Inflammatory macrophage (primary cell): ENCODE measurements around the gene CTNNBIP1.

Source experiments
- DNase-seq, 2 donors: peaks; one replicate each; pipeline ENCODE4 v3.0.0-alpha.2; 2020 to 2022

CTNNBIP1 gene

DNA sequence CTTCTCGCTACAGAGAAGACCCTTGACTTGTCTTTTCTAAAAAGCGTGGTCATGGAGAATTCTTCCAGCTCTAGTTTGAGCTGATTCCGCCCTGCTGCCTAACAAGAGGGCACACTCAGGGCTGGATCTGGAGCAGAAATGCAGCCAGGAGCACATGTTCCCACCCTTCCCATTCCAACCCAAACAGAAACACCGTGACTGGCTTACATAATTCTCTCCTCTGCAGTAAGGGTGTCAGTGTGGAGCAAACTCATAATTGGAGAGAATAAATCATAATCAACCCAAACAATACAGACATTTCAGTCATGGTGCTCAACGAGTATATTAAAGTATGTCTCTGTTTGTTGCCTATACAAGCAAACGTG is 34.5 kb downstream of the CTNNBIP1 start:
- DNase-seq, result no peak

DNA sequence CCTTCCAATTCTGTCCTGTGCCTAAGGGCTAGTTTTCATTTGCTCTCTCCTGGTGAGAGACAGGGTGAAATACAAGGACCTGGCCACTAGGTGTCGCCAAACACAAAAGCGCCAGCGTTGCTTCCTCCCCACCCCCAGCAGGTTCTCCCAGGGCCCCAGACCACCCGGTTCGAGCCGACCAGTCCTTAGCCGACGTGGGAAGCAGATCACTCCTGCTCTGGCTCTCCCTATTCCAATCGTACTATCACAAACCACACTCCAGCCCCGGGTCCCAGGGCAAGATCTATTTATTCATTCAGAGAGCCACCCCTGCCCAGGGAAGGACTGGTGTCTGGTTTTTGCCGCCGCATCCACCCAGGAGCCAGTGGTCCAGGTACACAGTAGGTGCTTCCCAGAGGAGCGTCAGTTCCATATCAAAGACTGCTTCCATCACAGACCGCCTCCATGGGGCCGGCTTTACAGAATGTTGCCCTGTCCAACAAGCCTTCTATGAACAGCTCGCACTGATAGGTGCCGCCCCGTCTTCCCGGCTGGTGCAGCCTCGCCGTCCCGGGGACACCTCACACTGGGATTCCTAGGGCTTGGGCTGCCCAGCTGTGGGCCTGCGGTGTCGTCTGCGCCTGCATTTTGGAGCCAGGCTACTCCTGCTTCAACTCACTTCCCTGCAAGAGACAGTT is 35.0 kb downstream of the CTNNBIP1 start:
- DNase-seq, result peak; percentile 60 to 71

DNA sequence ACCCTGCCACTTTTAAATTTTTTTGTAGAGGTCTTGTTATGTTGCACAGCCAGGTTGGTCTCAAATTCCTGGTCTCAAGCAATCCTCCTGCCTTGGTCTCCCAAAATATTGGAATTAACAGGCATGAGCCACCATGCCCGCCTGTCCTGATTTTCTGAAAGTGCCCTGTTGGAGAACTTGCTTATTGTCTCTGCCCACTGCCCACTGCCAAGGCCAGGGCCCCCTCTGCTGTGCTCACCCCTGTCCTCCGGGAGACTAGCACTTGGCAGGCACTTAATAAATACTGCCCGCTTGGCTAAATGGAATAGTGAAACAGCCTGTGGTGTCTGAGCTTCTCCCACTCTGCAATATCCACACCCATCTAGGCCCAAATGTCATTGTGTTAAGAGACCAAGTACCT is 35.7 kb downstream of the CTNNBIP1 start:
- no peak for DNase-seq

DNA sequence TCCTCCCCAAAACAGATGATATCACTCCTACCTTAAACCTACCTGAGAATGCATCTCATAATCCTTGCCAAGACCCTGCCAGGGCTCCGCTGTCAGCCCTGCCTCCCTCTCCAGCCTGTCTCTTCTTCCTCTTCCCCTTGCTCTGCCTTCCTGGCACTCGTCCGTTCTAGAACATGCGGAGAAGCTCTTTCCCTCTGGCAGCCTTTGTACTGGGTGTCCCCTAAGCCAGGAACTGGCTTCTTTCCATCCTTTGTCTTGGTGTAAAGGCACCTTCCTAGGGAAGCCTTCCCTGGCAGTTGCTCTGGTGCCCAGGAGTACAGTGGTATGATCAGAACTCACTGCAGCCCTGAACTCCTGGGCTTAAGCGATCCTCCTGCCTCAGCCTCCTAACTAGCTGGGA is 36.1 kb downstream of the CTNNBIP1 start:
- no peak for DNase-seq

DNA sequence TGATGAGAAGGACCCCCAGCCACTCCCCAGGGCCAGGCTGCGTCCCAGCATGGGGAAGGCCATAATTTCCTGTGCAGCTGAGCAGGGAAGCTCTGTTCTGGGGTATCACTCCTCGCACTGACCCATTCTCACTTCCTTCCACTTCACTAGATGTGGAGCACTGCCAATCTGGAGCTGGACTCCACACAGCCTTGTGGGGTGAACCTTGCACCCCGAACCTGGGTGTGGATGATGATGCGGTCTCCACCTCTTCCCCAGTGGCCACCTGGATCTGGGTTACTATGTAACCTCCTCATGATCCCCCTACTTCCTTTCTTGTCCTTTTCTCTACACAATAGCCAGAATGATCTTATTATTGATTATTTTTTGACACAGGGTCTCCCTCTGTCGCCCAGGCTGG is 36.7 kb downstream of the CTNNBIP1 start:
- no peak for DNase-seq

DNA sequence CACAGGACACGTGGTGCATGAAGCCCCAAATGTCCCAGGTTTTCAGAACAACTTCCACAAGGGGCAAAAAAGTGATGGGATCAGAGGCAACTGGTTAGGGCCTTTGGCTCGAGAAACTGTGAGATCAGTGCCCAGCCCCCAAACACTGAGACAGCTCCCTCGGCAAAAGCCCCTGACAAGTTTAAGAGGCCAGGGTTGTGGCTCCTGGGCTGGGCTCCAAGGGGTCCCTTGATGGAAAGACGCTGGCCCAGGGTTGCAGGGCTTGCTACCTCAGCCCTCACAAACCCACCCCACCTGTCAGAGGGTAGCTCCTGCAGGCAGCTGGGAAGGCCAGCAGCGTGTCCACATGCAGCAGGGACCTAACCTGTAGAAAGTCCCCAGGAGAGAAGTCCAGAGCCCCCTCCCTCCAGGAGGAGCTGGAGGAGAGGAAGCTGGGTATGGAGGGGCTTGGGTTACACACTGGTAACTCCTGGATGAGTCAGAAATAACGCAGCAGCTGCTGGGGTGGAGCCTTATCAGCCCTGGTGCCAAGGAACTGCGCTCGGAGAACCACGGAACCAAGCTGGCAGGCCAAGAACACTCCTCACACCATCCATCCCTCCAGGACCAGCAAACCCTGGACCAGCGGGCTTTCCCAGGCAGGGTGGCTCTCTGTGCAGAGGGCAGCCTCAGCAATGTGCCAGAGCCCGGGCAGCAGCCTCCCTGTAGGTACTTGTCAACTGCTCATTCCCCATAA is 37.5 kb downstream of the CTNNBIP1 start:
- DNase-seq, result no peak

DNA sequence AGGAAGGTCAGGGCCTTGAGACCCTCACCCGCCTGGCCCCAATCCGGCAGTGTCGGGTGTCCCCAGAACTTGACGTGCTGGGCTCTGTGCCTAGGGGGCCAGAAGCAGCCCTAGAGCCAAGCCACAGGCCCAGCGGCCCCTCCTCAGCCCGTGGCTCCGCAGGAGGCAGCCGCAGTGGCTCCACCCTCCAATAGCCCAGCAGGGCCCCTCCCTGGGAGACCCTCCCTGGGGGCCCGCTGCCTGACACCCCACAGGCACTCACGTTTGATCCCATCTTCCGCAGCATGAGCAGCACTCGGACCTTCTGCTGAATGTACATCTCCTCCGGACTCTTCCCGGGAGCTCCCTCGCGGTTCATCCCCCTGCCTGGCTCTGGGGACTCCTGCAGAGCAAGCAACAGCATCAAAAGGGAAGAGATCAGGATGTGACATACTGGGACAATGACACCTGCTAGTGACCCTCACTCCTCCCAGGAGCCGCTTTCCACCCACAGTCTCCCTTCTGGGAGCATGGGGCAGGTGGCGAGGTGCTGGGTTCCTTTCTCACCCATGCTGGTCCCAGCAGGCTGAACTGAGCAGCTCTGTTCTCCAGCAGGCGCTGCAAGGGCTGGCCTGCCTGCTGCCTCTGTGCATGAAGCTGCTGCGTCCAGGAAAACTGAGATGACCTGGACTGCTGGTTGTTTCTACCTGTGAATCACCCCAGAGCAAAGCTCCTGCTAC is 38.2 kb downstream of the CTNNBIP1 start:
- DNase-seq, result no peak

DNA sequence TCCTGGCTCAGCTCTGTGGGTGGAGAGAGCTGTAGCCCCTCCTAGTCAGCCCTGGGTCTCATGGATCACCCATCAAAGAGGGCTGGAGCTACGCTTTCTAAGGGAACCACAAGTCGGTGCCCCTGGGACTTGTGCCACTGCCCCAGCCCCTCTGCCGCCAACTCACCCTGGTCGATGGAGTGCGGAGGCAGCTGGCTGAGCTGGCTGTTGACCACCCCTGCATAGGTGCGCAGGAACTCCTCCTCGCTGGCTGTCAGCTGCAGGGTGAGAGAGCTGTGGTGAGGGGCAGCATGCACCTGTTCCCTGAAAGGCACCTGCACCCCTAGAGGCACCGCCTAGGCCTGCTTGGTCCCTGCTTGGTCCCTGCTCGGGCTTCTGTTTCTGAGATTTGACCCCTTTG is 39.0 kb downstream of the CTNNBIP1 start:
- no peak for DNase-seq

DNA sequence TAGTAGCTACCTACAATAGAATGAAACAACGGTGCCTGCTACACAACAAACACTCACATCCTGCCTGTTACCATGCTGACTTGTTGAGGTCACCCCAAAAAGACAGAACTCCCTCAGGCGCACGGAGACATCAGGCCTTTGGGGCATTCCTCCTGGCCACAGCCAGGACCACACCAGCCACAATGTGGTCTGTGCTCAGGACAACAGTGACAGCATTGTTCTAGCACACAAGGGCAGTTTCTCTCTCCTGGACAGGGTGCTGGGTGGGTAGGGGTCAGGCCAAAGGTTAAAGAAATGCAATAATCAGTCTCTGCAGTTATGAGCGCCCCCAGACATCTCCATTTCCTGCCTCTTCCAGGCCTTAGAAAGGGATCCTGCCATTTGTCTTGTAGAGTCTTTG is 39.5 kb downstream of the CTNNBIP1 start:
- DNase-seq, result no peak

DNA sequence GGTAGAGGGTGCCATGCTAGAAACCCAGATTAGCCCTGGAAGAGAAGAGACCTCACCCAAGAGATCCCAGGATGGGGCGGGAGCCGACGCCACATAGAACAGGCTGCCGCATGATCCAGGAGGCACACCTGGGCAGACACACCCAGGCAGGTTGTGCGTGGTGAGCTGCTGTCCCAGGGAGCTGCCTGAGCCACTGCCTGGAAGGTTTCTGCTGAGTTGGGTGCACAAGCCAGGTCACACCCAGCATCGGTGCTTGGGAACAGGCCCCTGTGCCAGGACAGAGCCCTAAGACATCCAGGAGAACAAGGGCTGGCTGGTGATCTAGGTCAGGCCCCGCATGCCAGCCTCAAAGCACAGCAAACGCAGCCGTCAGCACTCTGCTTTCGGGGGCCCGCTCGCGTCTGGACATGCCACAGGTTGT is 40.2 kb downstream of the CTNNBIP1 start:
- DNase-seq, result no peak

DNA sequence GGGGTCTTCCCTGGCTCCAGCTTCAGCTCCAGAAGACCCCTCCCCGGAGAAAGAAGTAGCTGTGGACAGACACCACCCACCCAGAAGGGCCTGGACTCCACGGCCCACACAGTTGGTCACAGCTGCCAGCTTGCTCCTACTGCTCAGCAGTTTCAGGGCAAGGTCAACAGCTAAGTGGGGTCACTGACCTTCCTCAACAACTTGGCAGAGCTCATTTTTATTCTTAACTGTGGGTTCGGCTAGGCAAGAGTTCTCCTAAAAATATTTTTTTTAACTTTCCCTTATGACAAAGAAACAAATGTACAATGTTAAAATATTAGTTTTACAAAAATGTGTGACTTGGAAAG is 41.9 kb downstream of the CTNNBIP1 start:
- no peak for DNase-seq

DNA sequence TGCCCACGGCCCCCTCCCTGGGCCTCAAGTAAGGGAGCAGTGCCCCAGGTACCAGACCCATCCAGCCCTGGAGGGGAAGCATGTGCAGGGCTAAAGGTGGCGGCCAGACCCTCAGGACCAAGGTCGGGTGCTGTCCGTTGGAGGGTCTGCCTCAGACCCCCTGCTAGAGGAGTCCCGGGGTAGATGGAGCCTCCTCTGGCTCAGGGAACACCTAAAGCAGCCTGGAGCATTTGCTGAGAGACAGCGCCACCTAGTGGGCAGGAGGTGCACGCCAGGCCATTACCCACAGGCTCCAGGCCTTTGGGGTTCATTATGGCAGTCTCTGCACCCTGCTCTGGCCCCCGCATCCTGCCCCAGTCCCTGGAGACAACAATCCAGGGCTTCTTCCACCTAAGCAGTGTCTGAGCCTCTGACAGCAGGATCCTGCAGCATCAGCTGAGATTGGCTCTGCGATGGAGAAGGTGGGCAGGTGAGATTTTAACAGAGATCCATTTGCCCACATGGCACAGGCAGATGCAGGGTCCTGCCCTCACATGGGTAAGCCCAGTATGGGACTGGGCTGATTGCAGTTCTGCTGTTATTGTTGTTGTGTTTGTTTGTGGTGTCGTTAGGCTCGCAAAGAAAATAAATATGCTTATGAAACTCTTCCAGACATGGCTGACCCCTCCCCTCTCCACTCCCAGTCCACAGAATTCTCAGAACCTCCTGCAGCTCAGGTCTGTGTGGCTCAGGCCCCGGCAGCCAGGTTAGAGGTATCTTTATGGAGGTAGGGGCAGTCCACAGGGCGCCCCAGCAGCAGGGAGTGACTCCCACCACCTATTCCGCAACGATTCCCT is 42.4 kb downstream of the CTNNBIP1 start:
- peak; percentile 76 to 82 for DNase-seq

DNA sequence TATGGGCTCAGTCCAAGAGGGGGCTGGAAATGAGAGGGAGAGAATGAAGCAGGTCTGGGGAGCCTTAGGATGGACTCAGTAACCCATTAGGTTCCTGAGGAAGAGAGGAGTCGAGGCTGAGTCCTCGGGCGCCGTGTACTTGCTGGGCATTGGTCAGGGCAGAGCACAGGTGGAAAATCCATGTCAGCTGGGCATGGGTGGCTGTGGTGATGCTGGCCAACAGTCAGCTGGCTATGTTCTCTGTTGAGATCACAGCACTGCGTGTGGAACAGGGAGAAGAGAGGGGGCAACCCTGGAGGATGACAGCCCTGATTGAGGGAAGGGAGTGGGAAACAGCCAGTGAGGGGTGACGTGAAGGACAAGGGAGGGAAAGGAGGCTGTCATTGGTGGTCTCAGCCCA is 43.2 kb downstream of the CTNNBIP1 start:
- DNase-seq, result no peak

DNA sequence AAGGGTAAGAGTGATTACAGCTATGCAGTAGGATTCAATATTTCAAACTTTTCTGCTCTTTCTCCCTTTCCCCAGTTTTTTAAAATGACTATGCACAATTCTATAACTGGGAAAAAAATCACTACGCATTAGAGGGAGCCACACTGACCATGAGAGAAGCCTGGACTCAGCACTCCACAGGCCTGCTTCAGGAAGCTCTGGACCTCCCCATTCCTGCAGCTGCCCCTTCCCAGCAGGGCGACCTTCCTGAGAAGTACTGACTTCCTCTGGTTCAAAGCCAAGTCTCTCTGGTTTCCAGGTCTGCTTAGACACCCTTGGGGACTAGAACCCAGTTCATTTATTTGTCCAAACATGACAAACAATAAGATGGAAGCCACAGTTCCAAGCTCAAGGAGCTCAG is 44.3 kb downstream of the CTNNBIP1 start:
- no peak for DNase-seq

DNA sequence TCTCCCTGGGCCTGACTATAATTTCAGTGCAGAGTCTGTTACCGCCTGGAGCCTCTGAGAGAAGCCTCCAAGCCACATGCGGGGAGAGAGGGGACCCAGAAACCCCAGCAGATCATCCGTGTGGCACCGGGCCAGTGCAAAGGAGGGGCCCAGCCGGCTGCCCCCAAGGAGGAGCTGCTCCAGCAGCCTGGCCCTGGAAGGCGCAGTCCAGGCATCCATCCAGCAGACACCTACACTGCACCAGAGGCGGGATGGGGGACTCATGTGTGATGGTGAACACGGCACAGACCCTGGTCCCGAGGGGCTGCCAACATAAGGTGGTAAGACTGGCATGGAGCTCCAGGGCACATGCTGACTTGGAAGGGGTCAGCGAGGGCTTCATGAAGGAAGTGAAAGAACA is 46.7 kb downstream of the CTNNBIP1 start:
- DNase-seq, result no peak

DNA sequence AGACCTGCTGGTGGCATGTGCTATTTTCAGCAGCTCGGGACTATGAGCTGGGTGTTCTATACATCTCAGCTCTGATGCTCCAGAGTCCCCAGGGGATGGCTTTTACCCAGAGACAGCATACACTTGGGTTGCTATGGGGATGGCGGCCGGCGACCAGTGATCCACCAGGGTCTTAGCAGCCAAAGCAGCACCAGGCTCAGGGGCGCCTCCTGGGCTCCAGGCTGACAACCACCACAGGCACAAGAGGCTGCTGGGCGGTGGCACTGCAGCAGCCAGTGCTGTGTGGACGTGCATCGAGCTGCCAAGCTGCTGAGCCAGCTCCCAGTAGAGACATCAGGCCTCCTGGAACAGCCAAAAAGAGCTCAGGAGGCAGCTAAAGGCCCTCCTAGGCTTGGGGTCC is 48.7 kb downstream of the CTNNBIP1 start:
- DNase-seq, result no peak

DNA sequence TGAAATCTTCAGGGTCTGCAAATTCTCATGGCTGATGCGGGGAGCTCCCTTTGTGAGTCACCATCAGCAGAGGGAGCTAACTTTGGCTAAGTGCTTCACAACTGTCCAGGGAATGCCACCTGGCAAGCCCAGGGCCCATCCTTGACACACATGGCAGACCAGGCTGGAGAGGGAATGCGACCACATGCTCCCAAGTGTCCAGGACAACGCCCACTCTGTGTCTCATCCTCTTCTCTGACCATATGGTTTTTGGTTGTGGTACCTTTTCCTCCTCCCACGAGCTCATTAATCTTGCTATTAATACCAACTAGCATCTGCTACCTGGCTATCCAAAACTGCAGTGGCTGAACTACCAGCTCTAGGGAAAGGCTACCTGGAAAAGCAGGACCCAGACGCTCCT is 49.2 kb downstream of the CTNNBIP1 start:
- DNase-seq, result no peak

DNA sequence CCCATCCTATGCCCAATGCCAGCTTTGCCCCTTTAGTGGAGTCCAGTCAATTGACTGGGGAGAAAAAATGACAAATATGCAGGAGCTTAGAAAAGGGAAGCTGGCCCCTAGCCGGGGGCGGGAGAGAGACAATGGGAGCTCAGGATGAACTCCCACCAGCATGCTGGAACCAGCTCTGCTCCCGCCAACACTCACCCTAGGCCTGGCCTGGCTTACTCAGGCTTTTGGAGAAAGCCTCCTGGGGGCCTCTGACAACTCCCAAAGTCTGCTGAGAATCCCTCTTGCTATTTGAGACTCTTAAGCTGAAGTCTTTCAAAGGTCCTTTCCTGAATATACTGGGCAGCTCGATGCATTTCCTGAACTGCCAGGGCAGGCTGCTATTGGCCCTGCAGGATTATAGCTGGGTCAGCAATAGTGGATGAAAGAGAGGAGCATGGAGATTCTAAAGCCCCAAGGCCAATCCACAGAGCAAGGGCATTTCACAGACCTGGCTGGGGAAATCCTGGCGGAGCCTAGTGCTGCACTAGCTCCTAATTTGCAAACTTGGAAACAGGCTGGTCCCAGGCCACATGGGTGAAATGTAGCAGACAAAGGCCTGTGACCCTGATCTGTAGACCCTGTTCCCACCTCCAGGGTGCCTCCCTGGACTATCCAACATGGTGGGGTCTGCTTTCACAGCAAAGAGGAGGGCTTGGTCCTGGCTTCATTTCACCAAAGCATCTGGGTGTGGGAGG is 50.6 kb downstream of the CTNNBIP1 start:
- peak; percentile 34 to 69 for DNase-seq

DNA sequence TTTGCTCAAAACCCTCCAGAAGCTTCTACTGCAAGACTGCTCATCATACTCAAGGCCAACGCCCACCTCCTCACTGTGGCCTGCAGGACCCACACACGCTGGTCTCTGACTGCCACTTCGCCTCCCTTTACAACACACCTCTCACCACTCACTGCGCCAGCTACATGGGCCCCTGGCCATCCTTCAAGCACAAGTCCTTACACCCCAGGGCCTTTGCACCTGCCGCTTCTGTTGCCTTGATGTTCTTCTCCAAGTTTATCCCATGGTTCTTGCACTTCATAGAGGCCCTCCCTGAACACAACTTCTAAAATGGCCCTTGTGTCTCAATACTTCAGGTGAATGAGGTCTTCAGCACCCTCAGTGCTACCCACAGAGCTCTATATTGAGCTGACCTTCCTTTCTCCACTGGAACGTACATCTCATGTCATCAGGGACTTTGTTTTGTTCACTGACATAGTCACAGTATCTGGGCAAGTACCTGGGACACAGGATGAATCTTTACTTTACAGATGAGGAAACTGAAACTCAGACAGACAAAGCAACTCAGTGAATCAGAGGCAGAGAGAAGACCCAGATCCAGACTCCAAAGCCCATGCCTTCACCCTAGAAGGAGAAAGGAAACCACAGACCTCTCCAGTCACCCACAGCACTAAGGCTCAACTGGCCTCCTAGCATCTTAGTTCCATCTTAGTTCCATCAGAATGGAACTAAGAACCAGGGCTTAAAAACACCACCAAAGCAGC is 51.6 kb downstream of the CTNNBIP1 start:
- DNase-seq, result no peak

DNA sequence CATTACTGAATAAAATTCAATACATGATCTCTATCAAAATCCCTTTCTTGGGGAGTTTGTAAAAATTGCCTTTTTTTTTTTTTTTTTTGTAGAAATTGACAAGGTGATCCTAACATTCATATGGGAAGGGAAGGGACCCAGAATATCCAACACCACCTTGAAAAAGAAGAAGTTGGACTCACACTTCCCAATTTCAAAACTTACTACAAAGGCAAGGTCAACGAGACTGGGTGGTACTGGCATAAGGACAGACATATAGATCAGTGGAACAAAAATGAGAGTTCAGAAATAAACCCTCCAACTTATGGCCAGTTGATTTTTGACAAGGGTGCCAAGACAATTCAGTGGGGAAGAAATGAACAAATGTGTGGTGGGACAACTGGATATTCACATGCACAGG is 54.9 kb downstream of the CTNNBIP1 start:
- peak; percentile 19 to 24 for DNase-seq

DNA sequence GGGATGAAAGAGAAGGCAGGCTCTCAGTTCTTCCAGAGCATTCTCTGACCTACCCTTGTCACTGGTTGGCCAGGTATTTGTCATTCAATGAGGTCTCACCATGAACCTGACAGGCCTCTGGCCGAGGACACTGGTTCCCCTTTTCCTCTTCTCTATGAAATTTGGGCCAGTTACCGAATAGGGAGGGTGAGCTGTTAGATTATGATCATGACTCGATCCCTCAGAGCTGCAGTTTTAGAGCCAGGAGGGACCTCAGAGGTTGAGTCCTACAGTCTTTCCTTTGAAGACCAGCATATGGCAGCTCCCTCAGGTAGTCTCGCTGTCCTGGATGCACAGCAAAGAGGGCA is 56.8 kb downstream of the CTNNBIP1 start:
- peak; percentile 17 to 47 for DNase-seq
